Measurements from ENCODE around the gene C5orf24. TPM values are rescaled to one million over a fixed set of nuclear protein-coding genes. Genes with fewer than 3 reads are reported as not detected.
A peak's percentile ranks its signal among the peaks of the same experiment; 100 is the strongest.

Gene C5orf24
- total RNA-seq, 1 experiment from 2014 or later = 22.5 TPM

GRCh38 chr5:134906811-134907210, 61.0 kb downstream of the C5orf24 start:
- H3K4me3 Mint-ChIP-seq = peak overlapping the region; percentile 63 to 90; a peak in 3 of 5 replicates
- no peak overlapping the region for H3K14ac ChIP-seq (ENCODE audit: insufficient read depth, low read length)
- no peak overlapping the region for H3K56ac ChIP-seq (ENCODE audit: insufficient read length, low read depth, low read length)
- no peaks in the 10 kb centered on the region for H4K20me1 ChIP-seq (ENCODE audit: control insufficient read depth, insufficient read depth, insufficient read length)
- no peak overlapping the region for H2BK20ac ChIP-seq (ENCODE audit: low read depth, low read length, poor library complexity, severe bottlenecking)
- H4K8ac ChIP-seq (replicated peaks; ENCODE audit: insufficient read length, low read depth, low read length) = no peak overlapping the region
- peaks cover 5 to 8% of the 10 kb centered on the region in 2 experiments for H3K4me1 Mint-ChIP-seq
- no peak overlapping the region for H3K27ac ChIP-seq (ENCODE audit: insufficient read length, low read depth, low read length)
- H3K36me3 Mint-ChIP-seq (ENCODE audit: insufficient read depth in 1 of 3, low read depth in 3 of 3) = peaks cover 3 to 28% (median 13%) of the 10 kb centered on the region in 3 experiments; a peak in 5 of 7 replicates
- no peak overlapping the region for H2AK5ac ChIP-seq (ENCODE audit: insufficient read length, low read length)
- H4K5ac ChIP-seq (ENCODE audit: insufficient read length, low read depth, low read length) = no peak overlapping the region
- H3K27me3 ChIP-seq (ENCODE audit: insufficient read depth, low read length) = no peaks in the 10 kb centered on the region
- no peak overlapping the region for H3K9ac ChIP-seq (ENCODE audit: extremely low read depth, insufficient read length, low read length)
- H2AFZ ChIP-seq (ENCODE audit: low read length) = no peak overlapping the region
- TF ChIP-seq CTCF (conservative IDR thresholded peaks at IDR 0.05) = no peak
- no peak overlapping the region for H2BK5ac ChIP-seq (ENCODE audit: insufficient read length, low read length)
- H3K18ac ChIP-seq (ENCODE audit: insufficient read length, low read depth, low read length) = no peak overlapping the region
- no peaks in the 10 kb centered on the region for H3K9me3 Mint-ChIP-seq
- H3K9me3 ChIP-seq (ENCODE audit: control insufficient read depth, low read depth, low read length) = no peaks in the 10 kb centered on the region
- H3K4me2 ChIP-seq (ENCODE audit: insufficient read depth, insufficient read length, low read length) = no peak overlapping the region
- WGBS (ENCODE audit: extremely low coverage, insufficient read length, low lambda C conversion rate) = no CpG with 5 or more reads among the region's 1 CpG
- no peak overlapping the region for H3K27ac Mint-ChIP-seq
- no peak for DNase-seq
- no peak overlapping the region for H2BK15ac ChIP-seq (ENCODE audit: low read depth, low read length)
- 0 out of 2 replicates have a peak, but pooled peaks cover 3% of the 10 kb centered on the region for H3K4me1 ChIP-seq (ENCODE audit: insufficient read depth, low read length)
- no peak overlapping the region for H3K23ac ChIP-seq (ENCODE audit: insufficient read length, low read depth, low read length)
- H3T11ph ChIP-seq (ENCODE audit: low read length) = no peak overlapping the region
- H3K23me2 ChIP-seq (ENCODE audit: insufficient read length, low read depth, low read length, poor library complexity, severe bottlenecking) = no peaks in the 10 kb centered on the region
- H3K79me1 ChIP-seq (ENCODE audit: insufficient read depth, low read depth, low read length, poor library complexity, severe bottlenecking) = no peaks in the 10 kb centered on the region
- no peaks in the 10 kb centered on the region for H3K27me3 Mint-ChIP-seq (ENCODE audit: low read depth)
- no peak overlapping the region for H2BK120ac ChIP-seq (ENCODE audit: low read depth, low read length, poor library complexity, severe bottlenecking)
- no peak overlapping the region for H2BK12ac ChIP-seq (ENCODE audit: insufficient read length, low read depth, low read length)
- H3K79me2 ChIP-seq (ENCODE audit: insufficient read depth, low read length) = no peaks in the 10 kb centered on the region
- H4K91ac ChIP-seq (ENCODE audit: insufficient read length, low read depth, low read length) = no peak overlapping the region
- H3K4ac ChIP-seq (ENCODE audit: low read depth, low read length) = no peak overlapping the region

Other genes with a start within 250 kb of the C5orf24 start
- gene SAR1B, start 213.1 kb upstream of the C5orf24 start, total RNA-seq (2021) = 29.2 and 34.3 TPM in 2 replicates
- 30.4 and 31.4 TPM in 2 replicates for gene SEC24A, start 197.2 kb upstream of the C5orf24 start, total RNA-seq (2021)
- gene CAMLG, start 107.4 kb upstream of the C5orf24 start, total RNA-seq (2021) = 33.1 and 34.5 TPM in 2 replicates
- gene DDX46, start 87.2 kb upstream of the C5orf24 start, total RNA-seq (2021) = 90.3 and 93.8 TPM in 2 replicates
- 31.3 and 31.7 TPM in 2 replicates for gene TXNDC15, start 28.4 kb downstream of the C5orf24 start, total RNA-seq (2021)
- 11.0 and 11.9 TPM in 2 replicates for gene PCBD2, start 59.2 kb downstream of the C5orf24 start, total RNA-seq (2021)
- gene CATSPER3, start 121.9 kb downstream of the C5orf24 start, total RNA-seq (2021) = 0.31 and 0.50 TPM in 2 replicates
- not detected in 2 replicates for gene PITX1, start 188.3 kb downstream of the C5orf24 start, total RNA-seq (2021)

Data from H9 (cell line).